Activated CD8-positive, alpha-beta memory T cell treated with anti-CD3 and anti-CD28 coated beads for 36 hours (primary cell): Measurements from ENCODE around the gene ESYT1. TPM values are rescaled to one million over a fixed set of nuclear protein-coding genes. Genes with fewer than 3 reads are reported as not detected.

ENCODE experiments used
- CTCF ChIA-PET: fragments of 350-600 bp; sonication (Branson Sonifier 250); formaldehyde crosslinking; loops from one replicate; lab custom pipeline; 2021; ENCODE audit warnings: antibody characterized with exemption; lab: Charles Lee
- POLR2A ChIA-PET: fragments of 350-600 bp; sonication (Branson Sonifier 250); formaldehyde crosslinking; loops from one replicate; lab custom pipeline; 2021; ENCODE audit warnings: antibody characterized with exemption; lab: Charles Lee
- total RNA-seq, 2 experiments: library from RNA; stranded (reverse); gene quantifications; one replicate each; pipeline ENCODE4 v1.2.3, GENCODE V29; 2021

Gene ESYT1
- total RNA-seq, 2 experiments from 2014 or later: 193 to 196 TPM

DNA sequence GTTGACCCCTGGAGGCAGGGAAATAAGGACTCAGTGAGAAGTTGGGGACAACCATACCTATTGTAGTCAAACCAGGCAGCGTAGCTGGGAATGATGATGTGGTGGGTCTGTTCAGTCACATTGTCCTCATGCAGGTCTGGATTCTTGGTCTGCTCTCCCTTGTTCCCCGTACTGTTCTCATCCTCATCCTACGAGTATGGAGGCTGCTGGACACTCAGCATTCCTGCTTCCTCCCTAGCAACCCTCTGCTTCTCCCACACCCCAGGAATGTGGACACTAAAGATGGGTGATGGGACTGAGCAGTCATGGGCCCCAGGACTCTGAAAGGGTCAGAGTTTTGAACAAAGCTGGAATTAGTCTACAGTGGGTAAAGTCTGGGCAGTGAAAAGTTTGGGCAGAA, 50.3 kb downstream of the ESYT1 start:
- ChIA-PET POLR2A (interaction anchor here (1.7 kb wide), 1 partner anchor 11 kb away, joined by 4 read pairs; the partner anchor contains the start of gene SMARCC2), CTCF (interaction anchor here (1.0 kb wide), 1 partner anchor 11 kb away, joined by 3 read pairs; the partner anchor contains the start of gene SMARCC2)

- POLR2A ChIA-PET: no interaction called here
- CTCF ChIA-PET: interaction anchor here (0.7 to 1.1 kb wide), 2 partner anchors 181 to 335 kb away, joined by 4 read pairs; no protein-coding TSS in a partner anchor
Observed at GRCh38 chr12:56186957-56187356, 58.9 kb downstream of the ESYT1 start.

DNA sequence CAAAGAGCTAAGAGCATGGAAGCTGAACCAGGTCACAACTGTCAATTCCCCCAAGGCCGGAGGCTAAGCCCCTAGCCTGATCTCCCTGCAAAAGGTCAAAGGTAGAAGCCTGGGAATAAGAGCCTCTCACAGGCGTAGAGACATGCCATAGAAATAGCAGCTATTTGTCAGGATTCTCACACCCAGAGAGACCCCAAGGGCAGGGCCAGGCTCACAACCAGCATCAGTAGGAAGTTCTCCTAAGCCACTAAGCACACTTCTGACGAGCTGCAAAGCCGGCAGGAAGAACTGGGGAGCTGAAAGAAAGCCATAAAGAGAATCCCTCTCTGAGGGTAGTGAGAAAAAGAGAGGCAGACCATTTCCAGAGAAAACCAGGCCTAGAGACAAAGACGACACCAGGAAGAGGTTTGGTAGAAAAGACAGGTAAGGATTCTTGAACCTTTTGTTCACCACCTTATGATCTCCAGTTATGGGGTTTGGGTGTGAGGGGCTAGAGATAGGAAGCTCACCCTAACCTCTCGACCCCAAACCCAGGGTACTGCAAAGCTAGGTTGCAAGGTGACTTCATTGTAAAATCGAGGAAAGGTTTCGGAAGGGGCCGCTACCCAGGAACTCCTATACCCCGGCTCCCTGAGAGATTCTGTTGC, 60.2 kb downstream of the ESYT1 start:
- ChIA-PET POLR2A (interaction anchor here (0.8 to 3.4 kb wide), 4 partner anchors 13 to 70 kb away, joined by 3 to 17 read pairs (median 6); partner anchors contain the start of genes RNF41 and ZC3H10), CTCF (interaction anchor here (0.5 to 4.1 kb wide), 15 partner anchors 14 to 111 kb away, joined by 3 to 73 read pairs (median 5); partner anchors contain the start of genes ESYT1, RNF41, RPL41 and ZC3H10)

- ChIA-PET POLR2A (interaction anchor here (0.8 to 3.4 kb wide), 5 partner anchors 10 to 70 kb away, joined by 3 to 17 read pairs (median 5); partner anchors contain the start of genes RNF41 and ZC3H10), CTCF (interaction anchor here (0.6 to 4.1 kb wide), 19 partner anchors 13 to 110 kb away, joined by 3 to 73 read pairs (median 5); partner anchors contain the start of genes ESYT1, MYL6B, NABP2 and RNF41)
Observed at GRCh38 chr12:56188778-56189098, 60.7 kb downstream of the ESYT1 start.

DNA sequence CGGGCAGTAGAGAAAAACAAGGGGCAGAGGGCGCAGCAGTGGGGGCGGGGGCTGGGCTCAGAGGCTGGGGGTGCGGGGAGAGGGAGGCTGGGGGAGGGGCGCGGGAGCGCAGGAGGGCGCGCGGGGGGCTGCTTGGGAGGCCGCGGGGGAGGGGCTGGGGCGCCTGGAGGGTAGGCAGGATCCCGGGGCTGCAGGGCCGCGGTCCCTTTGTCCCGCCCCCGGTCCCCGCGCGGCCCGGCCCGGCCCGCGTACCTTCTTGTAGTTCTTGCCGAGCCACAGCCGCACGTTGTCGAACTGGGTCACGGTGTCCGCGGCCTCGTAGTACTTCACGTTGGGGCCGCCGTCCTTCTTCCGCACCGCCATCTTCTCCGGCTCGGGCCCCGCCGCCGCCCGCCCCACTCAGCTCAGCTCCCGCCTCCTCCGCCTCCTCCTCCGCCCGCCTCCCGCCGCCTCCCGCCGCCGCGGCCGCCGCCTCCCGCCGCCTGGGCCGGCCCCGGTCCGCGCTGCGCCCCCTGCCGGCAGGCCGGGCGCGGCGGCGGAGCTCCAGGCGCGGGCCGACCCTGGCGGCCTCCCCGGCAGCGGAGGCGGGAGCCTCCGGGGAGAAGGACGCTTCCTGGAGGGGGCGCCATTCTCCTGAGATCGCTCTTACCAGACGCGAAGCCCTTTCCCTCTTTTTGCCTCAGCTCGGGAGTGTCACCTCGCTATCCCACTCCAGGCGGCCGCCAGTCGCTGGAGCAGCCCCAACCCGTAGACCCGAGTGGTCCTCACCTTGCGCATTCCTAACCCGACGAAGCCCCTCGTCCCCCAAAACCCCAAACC, 61.2 kb downstream of the ESYT1 start, which contains the start of gene SMARCC2:
SMARCC2 (minus strand) TSS at position 385 of the 819 bp plus-strand sequence; CDS start at position 363, 22 bp downstream.
- ChIA-PET CTCF (interaction anchor here (0.7 to 4.1 kb wide), 50 partner anchors 8 to 1651 kb away, joined by 3 to 73 read pairs (median 4); partner anchors contain the start of genes ANKRD52, ERBB3, ESYT1 and MYL6B), POLR2A (interaction anchor here (0.7 to 3.4 kb wide), 11 partner anchors 11 to 372 kb away, joined by 3 to 26 read pairs (median 4); partner anchors contain the start of genes ESYT1, MYL6, RNF41 and RPL41)

DNA sequence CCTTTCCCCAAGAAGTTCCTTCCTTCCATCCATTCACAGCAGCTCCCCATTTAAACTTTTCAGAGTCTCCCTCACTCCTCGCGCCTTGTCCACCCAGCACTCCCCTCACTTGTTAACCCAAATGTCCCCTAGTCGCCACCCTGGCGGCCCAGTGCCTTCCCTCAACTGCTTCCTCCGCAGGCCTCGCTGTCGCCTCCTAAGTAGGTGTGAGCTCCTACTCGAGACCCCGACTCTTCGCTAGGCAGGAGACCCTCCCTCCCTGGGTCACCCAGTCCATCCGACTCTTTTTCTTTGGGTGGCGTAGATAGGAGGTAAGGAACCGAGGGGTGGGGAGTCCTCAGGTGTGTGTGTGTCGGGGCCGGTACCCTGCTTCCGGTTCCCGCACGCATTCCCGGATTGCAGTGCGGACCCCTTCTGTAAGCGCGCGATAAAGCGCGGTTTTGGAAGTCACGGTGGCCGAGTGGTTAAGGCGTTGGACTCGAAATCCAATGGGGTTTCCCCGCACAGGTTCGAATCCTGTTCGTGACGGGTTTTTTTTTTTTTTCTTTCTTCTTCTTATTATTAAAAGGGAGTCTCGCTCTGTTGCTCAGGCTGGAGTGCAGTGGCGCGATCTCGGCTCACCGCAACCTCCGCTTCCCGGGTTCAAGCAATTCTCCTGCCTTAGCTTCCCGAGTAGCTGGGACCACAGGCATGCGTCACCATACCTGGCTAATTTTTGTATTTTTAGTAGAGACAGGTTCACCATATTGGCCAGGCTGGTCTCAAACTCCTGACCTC, 62.0 kb downstream of the ESYT1 start:
- POLR2A ChIA-PET: interaction anchor here (0.7 to 3.4 kb wide), 10 partner anchors 11 to 373 kb away, joined by 3 to 26 read pairs (median 4); partner anchors contain the start of genes ESYT1, MYL6, RNF41 and RPL41
- CTCF ChIA-PET: interaction anchor here (0.7 to 4.1 kb wide), 46 partner anchors 8 to 1650 kb away, joined by 3 to 73 read pairs (median 5); partner anchors contain the start of genes ANKRD52, ERBB3, ESYT1 and MYL6B

DNA sequence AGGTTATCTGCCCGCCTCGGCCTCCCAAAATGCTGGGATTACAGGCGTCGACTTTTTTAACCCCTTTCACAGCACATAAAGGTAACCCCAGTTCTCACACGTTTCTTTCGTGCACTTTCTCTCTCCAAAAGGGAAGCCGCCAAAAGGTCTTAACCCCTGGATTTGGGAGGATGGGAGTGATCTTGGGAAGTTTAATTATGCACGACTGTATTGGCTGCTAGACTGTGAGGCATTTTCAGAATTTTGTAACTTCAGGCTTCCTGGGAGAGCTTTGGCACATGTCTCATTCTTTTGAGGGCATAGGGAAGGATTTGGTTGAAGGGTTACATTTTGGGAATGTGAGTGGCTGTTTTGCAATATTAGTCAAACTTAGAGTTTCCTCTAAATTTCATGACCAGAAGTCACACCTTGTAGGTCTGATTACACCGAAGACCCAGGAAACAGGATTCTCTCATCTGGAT, 62.7 kb downstream of the ESYT1 start:
- CTCF ChIA-PET: interaction anchor here (0.7 to 4.1 kb wide), 14 partner anchors 15 to 1044 kb away, joined by 3 to 73 read pairs (median 5); partner anchors contain the start of genes ESYT1, PA2G4, RPL41 and ZC3H10

GRCh38 chr12:56192582-56192981, 64.5 kb downstream of the ESYT1 start:
- ChIA-PET POLR2A (interaction anchor here (0.6 kb wide), 1 partner anchor 1228 kb away, joined by 4 read pairs; no protein-coding TSS in a partner anchor), CTCF (interaction anchor here (1.0 to 2.1 kb wide), 3 partner anchors 14 to 271 kb away, joined by 3 to 5 read pairs (median 5); partner anchors contain the start of gene ESYT1)

More for the DNA sequence above, 62.7 kb downstream of the ESYT1 start:
- POLR2A ChIA-PET: interaction anchor here (0.7 to 3.4 kb wide), 3 partner anchors 31 to 276 kb away, joined by 3 to 18 read pairs (median 17); partner anchors contain the start of genes ESYT1 and RNF41

DNA sequence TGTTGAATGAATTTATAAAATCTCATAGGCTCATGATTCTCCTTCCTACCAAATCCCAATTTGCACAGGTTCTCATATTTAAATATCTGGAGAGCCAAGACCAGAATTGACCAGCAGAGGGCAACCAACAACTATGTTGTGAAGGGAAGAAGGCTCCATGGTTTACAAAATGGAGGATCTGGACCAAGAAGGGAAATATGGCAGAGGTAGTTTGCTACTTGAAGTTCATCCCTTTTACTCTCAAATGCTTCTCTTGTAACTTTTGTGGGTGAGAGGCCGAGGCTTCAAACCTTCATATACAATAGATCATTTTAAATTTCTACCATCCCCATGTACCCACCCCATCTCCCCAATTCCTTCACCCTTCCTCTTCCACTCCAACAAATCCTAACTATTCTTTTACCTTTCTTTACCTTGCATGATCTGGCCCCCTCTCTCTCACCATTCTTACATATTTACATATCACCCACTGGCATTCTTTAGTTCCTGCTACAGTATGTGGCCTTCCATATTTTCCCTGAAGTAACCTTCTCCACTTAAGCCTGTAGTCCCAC, 65.0 kb downstream of the ESYT1 start:
- POLR2A ChIA-PET: no interaction called here
- CTCF ChIA-PET: interaction anchor here (1.0 to 1.1 kb wide), 2 partner anchors 14 to 65 kb away, joined by 3 to 5 read pairs; partner anchors contain the start of gene ESYT1

Other genes starting within 250 kb of the ESYT1 start
- 10 to 100 TPM; 34.8 to 36.2 TPM for gene PYM1, start 200.4 kb upstream of the ESYT1 start, total RNA-seq
- gene DGKA, start 197.1 kb upstream of the ESYT1 start, total RNA-seq: 100 to 1,000 TPM; 199 to 219 TPM
- under 1 TPM; 0.46 to 0.50 TPM for gene PMEL, start 162.2 kb upstream of the ESYT1 start, total RNA-seq
- gene CDK2, start 161.4 kb upstream of the ESYT1 start, total RNA-seq: 100 to 1,000 TPM; 124 to 133 TPM
- 10 to 100 TPM; 27.5 to 32.4 TPM for gene RAB5B, start 154.2 kb upstream of the ESYT1 start, total RNA-seq
- 1 to 10 TPM; 2.7 TPM for gene SUOX, start 131.0 kb upstream of the ESYT1 start, total RNA-seq
- gene IKZF4, start 107.2 kb upstream of the ESYT1 start, total RNA-seq: 10 to 100 TPM; 14.2 to 15.1 TPM
- gene RPS26, start 86.3 kb upstream of the ESYT1 start, total RNA-seq: 10 to 100 TPM; 44.3 to 47.0 TPM
- 1 to 10 TPM in 1 of 2 experiments, under 1 TPM in 1; 0.97 to 1.1 TPM for gene ERBB3, start 48.1 kb upstream of the ESYT1 start, total RNA-seq
- gene PA2G4, start 23.7 kb upstream of the ESYT1 start, total RNA-seq: 100 to 1,000 TPM; 507 to 514 TPM
- gene RPL41, start 11.6 kb upstream of the ESYT1 start, total RNA-seq: 1,000 to 10,000 TPM; 5,323 to 5,325 TPM
- 1 to 10 TPM; 9.8 TPM for gene ZC3H10, start 10.0 kb upstream of the ESYT1 start, total RNA-seq
- 10 to 100 TPM; 68.4 to 75.1 TPM for gene MYL6B, start 24.3 kb downstream of the ESYT1 start, total RNA-seq
- gene MYL6, start 30.1 kb downstream of the ESYT1 start, total RNA-seq: 100 to 1,000 TPM; 929 to 938 TPM
- gene SMARCC2, start 61.2 kb downstream of the ESYT1 start, total RNA-seq: 100 to 1,000 TPM; 105 to 108 TPM
- 10 to 100 TPM; 38.9 to 40.2 TPM for gene RNF41, start 93.7 kb downstream of the ESYT1 start, total RNA-seq
- gene NABP2, start 96.1 kb downstream of the ESYT1 start, total RNA-seq: 100 to 1,000 TPM; 103 to 106 TPM
- 1 to 10 TPM in 1 of 2 experiments, under 1 TPM in 1; 0.78 to 1.1 TPM for gene SLC39A5, start 101.8 kb downstream of the ESYT1 start, total RNA-seq
- 10 to 100 TPM; 56.4 to 56.5 TPM for gene ANKRD52, start 130.1 kb downstream of the ESYT1 start, total RNA-seq
- 10 to 100 TPM; 10.2 to 12.1 TPM for gene COQ10A, start 138.7 kb downstream of the ESYT1 start, total RNA-seq
- gene CS, start 172.1 kb downstream of the ESYT1 start, total RNA-seq: 100 to 1,000 TPM; 275 to 283 TPM
- gene CNPY2, start 187.7 kb downstream of the ESYT1 start, total RNA-seq: 100 to 1,000 TPM; 180 to 185 TPM
- gene PAN2, start 205.7 kb downstream of the ESYT1 start, total RNA-seq: 10 to 100 TPM; 25.5 to 25.8 TPM
- 10 to 100 TPM; 45.9 to 46.1 TPM for gene IL23A, start 210.6 kb downstream of the ESYT1 start, total RNA-seq
- gene STAT2, start 231.8 kb downstream of the ESYT1 start, total RNA-seq: 10 to 100 TPM; 53.1 to 54.1 TPM
- not detected for gene APOF, start 234.6 kb downstream of the ESYT1 start, total RNA-seq